ENCODE data around the gene RGR. TPM values are rescaled to one million over a fixed set of nuclear protein-coding genes. Genes with fewer than 3 reads are reported as not detected.

The RGR gene
- total RNA-seq, 1 experiment from 2014 or later = not detected

DNA sequence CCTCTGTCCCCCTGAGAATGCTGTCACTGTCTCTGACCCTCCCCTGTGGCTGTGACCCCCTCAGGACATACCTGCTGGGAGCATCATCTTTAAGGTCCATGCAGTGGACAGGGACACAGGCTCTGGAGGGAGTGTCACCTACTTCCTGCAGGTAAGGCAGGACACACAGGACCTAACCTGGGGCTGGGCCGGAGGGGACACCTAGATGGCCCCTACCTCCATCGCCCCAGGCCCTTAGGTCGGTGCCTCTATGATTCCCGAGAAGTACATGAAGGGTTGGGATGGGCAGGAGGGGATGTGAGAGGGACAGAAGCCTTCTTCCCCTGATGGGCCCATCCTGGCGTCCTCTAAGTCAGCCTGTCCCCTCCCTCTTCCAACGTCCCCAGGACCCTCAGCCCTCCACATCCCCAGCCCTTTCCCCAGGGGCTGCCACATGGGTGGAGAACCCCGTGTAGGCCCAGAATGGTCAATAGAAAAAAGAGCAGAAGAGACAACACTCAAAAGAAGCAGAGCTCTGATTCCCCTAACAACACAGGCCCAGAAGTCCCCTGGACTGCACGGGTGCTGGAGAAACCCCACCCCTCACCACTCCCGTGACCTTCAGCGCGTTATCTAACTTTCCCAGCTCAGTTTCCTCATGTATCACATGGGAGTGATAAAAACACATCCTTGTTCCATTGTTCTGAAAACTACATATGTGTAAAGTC lies 44.2 kb upstream of the RGR start:
- Histone ChIP-seq H3K36me3 (ENCODE audit: control insufficient read depth in 1 of 2, insufficient read depth in 2 of 2, low read length in 2 of 2) (no peaks in the 10 kb centered on the region), H3K27me3 (ENCODE audit: insufficient read depth, low read length) (peaks cover 19% of the 10 kb centered on the region), H4K20me1 (ENCODE audit: insufficient read depth) (no peaks in the 10 kb centered on the region), H3K9me2 (ENCODE audit: insufficient read depth) (no peaks in the 10 kb centered on the region), H3K9ac (ENCODE audit: low read length) (no peak overlapping the region), H3K4me3 (replicated peaks in 1 of 2; ENCODE audit: low read depth in 1 of 2, low read length in 2 of 2) (no peak overlapping the region), H3K4me2 (ENCODE audit: low read length) (no peak overlapping the region), H2AFZ (ENCODE audit: low read depth, low read length, poor library complexity, severe bottlenecking) (no peak overlapping the region), H3K9me3 (ENCODE audit: control insufficient read depth in 1 of 2, insufficient read depth in 1 of 2, low read depth in 1 of 2, low read length in 2 of 2) (no peaks in the 10 kb centered on the region), H3K79me2 (ENCODE audit: insufficient read depth, low read length) (no peaks in the 10 kb centered on the region), H3K4me1 (ENCODE audit: control insufficient read depth in 1 of 2, insufficient read depth in 2 of 2, low read length in 2 of 2) (no peaks in the 10 kb centered on the region), H3K27ac (ENCODE audit: low read depth, low read length) (no peak overlapping the region)
- ChIA-PET POLR2A (no interaction called here), RAD21 (ENCODE audit: low non-redundant PET in 1 of 2, low total read pairs in 2 of 2, uncharacterized antibody in 2 of 2, unreplicated experiment in 2 of 2) (no interaction called here), CTCF (no interaction called here)
- intact Hi-C loops (cut with micrococcal nuclease) = no loop called here
- ATAC-seq (no peak), DNase-seq (ENCODE audit: low read depth, low spot score) (no peak)
- no peak for TF ChIP-seq POLR2AphosphoS5 (IDR thresholded peaks at IDR 0.05; ENCODE audit: low read depth, low read length)
- TF ChIP-seq, protein P1, sequence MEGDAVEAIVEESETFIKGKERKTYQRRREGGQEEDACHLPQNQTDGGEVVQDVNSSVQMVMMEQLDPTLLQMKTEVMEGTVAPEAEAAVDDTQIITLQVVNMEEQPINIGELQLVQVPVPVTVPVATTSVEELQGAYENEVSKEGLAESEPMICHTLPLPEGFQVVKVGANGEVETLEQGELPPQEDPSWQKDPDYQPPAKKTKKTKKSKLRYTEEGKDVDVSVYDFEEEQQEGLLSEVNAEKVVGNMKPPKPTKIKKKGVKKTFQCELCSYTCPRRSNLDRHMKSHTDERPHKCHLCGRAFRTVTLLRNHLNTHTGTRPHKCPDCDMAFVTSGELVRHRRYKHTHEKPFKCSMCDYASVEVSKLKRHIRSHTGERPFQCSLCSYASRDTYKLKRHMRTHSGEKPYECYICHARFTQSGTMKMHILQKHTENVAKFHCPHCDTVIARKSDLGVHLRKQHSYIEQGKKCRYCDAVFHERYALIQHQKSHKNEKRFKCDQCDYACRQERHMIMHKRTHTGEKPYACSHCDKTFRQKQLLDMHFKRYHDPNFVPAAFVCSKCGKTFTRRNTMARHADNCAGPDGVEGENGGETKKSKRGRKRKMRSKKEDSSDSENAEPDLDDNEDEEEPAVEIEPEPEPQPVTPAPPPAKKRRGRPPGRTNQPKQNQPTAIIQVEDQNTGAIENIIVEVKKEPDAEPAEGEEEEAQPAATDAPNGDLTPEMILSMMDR (IDR thresholded peaks at IDR 0.05 in 2 of 3, conservative IDR thresholded peaks at IDR 0.05 in 1 of 3; ENCODE audit: borderline replicate concordance in 1 of 3, insufficient read depth in 1 of 3, low read depth in 2 of 3, low read length in 2 of 3) = no peak
- TF ChIP-seq ZFX (IDR thresholded peaks at IDR 0.05) = no peak
- TF ChIP-seq ZNF274 (IDR thresholded peaks at IDR 0.05; ENCODE audit: low read depth, low read length) = no peak
- TF ChIP-seq TCF7L2 (IDR thresholded peaks at IDR 0.05; ENCODE audit: borderline replicate concordance, extremely low read depth, insufficient read depth, insufficient read length) = no peak
- TF ChIP-seq JUND (IDR thresholded peaks at IDR 0.05) = no peak
- no peak for TF ChIP-seq RAD21 (IDR thresholded peaks at IDR 0.05; ENCODE audit: low read depth)
- TF ChIP-seq EZH2 (IDR thresholded peaks at IDR 0.05) = no peak
- TF ChIP-seq YY1 (IDR thresholded peaks at IDR 0.05; ENCODE audit: extremely low read depth, insufficient replicate concordance, low read depth, low read length) = no peak
- TF ChIP-seq, protein P2, sequence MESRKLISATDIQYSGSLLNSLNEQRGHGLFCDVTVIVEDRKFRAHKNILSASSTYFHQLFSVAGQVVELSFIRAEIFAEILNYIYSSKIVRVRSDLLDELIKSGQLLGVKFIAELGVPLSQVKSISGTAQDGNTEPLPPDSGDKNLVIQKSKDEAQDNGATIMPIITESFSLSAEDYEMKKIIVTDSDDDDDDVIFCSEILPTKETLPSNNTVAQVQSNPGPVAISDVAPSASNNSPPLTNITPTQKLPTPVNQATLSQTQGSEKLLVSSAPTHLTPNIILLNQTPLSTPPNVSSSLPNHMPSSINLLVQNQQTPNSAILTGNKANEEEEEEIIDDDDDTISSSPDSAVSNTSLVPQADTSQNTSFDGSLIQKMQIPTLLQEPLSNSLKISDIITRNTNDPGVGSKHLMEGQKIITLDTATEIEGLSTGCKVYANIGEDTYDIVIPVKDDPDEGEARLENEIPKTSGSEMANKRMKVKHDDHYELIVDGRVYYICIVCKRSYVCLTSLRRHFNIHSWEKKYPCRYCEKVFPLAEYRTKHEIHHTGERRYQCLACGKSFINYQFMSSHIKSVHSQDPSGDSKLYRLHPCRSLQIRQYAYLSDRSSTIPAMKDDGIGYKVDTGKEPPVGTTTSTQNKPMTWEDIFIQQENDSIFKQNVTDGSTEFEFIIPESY (IDR thresholded peaks at IDR 0.05; ENCODE audit: extremely low read depth, insufficient replicate concordance, low read length) = no peak
- TF ChIP-seq, protein P3, sequence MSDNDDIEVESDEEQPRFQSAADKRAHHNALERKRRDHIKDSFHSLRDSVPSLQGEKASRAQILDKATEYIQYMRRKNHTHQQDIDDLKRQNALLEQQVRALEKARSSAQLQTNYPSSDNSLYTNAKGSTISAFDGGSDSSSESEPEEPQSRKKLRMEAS (IDR thresholded peaks at IDR 0.05) = no peak
- no peak for TF ChIP-seq CEBPB (IDR thresholded peaks at IDR 0.05; ENCODE audit: low read depth)
- TF ChIP-seq, protein P4, sequence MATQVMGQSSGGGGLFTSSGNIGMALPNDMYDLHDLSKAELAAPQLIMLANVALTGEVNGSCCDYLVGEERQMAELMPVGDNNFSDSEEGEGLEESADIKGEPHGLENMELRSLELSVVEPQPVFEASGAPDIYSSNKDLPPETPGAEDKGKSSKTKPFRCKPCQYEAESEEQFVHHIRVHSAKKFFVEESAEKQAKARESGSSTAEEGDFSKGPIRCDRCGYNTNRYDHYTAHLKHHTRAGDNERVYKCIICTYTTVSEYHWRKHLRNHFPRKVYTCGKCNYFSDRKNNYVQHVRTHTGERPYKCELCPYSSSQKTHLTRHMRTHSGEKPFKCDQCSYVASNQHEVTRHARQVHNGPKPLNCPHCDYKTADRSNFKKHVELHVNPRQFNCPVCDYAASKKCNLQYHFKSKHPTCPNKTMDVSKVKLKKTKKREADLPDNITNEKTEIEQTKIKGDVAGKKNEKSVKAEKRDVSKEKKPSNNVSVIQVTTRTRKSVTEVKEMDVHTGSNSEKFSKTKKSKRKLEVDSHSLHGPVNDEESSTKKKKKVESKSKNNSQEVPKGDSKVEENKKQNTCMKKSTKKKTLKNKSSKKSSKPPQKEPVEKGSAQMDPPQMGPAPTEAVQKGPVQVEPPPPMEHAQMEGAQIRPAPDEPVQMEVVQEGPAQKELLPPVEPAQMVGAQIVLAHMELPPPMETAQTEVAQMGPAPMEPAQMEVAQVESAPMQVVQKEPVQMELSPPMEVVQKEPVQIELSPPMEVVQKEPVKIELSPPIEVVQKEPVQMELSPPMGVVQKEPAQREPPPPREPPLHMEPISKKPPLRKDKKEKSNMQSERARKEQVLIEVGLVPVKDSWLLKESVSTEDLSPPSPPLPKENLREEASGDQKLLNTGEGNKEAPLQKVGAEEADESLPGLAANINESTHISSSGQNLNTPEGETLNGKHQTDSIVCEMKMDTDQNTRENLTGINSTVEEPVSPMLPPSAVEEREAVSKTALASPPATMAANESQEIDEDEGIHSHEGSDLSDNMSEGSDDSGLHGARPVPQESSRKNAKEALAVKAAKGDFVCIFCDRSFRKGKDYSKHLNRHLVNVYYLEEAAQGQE (IDR thresholded peaks at IDR 0.05; ENCODE audit: low read depth) = no peak
- TF ChIP-seq ELF1 (IDR thresholded peaks at IDR 0.05; ENCODE audit: borderline replicate concordance, low read depth) = no peak
- TF ChIP-seq CBX3 (IDR thresholded peaks at IDR 0.05; ENCODE audit: low read depth) = no peak
- TF ChIP-seq EGR1 (IDR thresholded peaks at IDR 0.05; ENCODE audit: low read depth) = no peak
- TF ChIP-seq FOSL1 (IDR thresholded peaks at IDR 0.05; ENCODE audit: low read depth) = no peak
- no TSS peak for BruUV-seq (replicated peaks)

All from HCT116 (cell line).